Keratinocyte (primary cell): Measurements from ENCODE around the gene BCO2. TPM values are rescaled to one million over a fixed set of nuclear protein-coding genes. Genes with fewer than 3 reads are reported as not detected.
A peak's percentile ranks its signal among the peaks of the same experiment; 100 is the strongest.

Experiments used
- DNase-seq: peaks from one replicate; pipeline ENCODE4 v3.0.0-alpha.2; 2011; ENCODE audit warnings: low read depth, missing footprints, low spot score
- FAIRE-seq: peaks from 2 replicates; lab custom pipeline; 2011; peaks lifted over from hg19 to GRCh38; lab: Jason Lieb, UNC
- H2AFZ ChIP-seq: 2 replicates; pipeline ENCODE4 v1.6.0; 2012; ENCODE audit warnings: low read length, control low read depth, inconsistent platforms; ENCODE audit not compliant: control insufficient read depth
- H3K27ac ChIP-seq: 2 replicates; pipeline ENCODE4 v1.5.1; 2011; ENCODE audit warnings: low read length; ENCODE audit not compliant: control insufficient read depth, insufficient read depth
- H3K27me3 ChIP-seq: 3 replicates; pipeline ENCODE4 v1.6.0; 2011; ENCODE audit warnings: low read length; ENCODE audit not compliant: control insufficient read depth, insufficient read depth; ENCODE audit errors: extremely low read depth
- H3K36me3 ChIP-seq, 2 experiments: 2 replicates in 1 of 2; 3 replicates in 1 of 2; pipeline ENCODE4 v1.5.1; 2011; ENCODE audit warnings: low read length in 2 of 2, mild to moderate bottlenecking in 1 of 2; ENCODE audit not compliant: control insufficient read depth in 2 of 2, insufficient read depth in 2 of 2; ENCODE audit errors: extremely low read depth in 1 of 2
- H3K4me1 ChIP-seq: 3 replicates; pipeline ENCODE4 v1.5.1; 2011; ENCODE audit warnings: low read length; ENCODE audit not compliant: control insufficient read depth, insufficient read depth; ENCODE audit errors: extremely low read depth
- H3K4me2 ChIP-seq: 3 replicates; pipeline ENCODE4 v1.6.0; 2011; ENCODE audit warnings: low read depth, low read length; ENCODE audit not compliant: control insufficient read depth, insufficient read depth; ENCODE audit errors: extremely low read depth
- H3K4me3 ChIP-seq, 3 experiments: fragments of 200-600 bp in 1 of 3; sonication (generic) in 1 of 3; 2 replicates in 2 of 3; 3 replicates in 1 of 3; pipeline ENCODE4 v1.5.1; 2011 to 2016; ENCODE audit warnings: low read length in 3 of 3, mild to moderate bottlenecking in 3 of 3, control low read depth in 2 of 3, inconsistent platforms in 1 of 3, low read depth in 1 of 3, mixed read lengths in 1 of 3, mixed run types in 1 of 3, moderate library complexity in 1 of 3; ENCODE audit not compliant: control insufficient read depth in 2 of 3, insufficient read depth in 2 of 3; ENCODE audit errors: extremely low read depth in 1 of 3
- H3K79me2 ChIP-seq: 2 replicates; pipeline ENCODE4 v1.6.0; 2012; ENCODE audit warnings: low read length; ENCODE audit not compliant: control insufficient read depth, insufficient read depth
- H3K9ac ChIP-seq: 3 replicates; pipeline ENCODE4 v1.6.0; 2011; ENCODE audit warnings: low read length; ENCODE audit not compliant: control insufficient read depth, insufficient read depth; ENCODE audit errors: extremely low read depth
- H3K9me1 ChIP-seq: 3 replicates; pipeline ENCODE4 v1.6.0; 2011; ENCODE audit warnings: low read length; ENCODE audit not compliant: control insufficient read depth, insufficient read depth; ENCODE audit errors: extremely low read depth
- H3K9me3 ChIP-seq: 2 replicates; pipeline ENCODE4 v1.5.1; 2012; ENCODE audit warnings: low read depth, low read length; ENCODE audit not compliant: control insufficient read depth
- H4K20me1 ChIP-seq: 3 replicates; pipeline ENCODE4 v1.6.0; 2011; ENCODE audit warnings: low read length; ENCODE audit not compliant: control insufficient read depth, insufficient read depth; ENCODE audit errors: extremely low read depth
- CTCF ChIP-seq, 3 experiments: IDR thresholded peaks in 1 of 3; conservative IDR thresholded peaks in 1 of 3; optimal IDR thresholded peaks in 1 of 3; 2 replicates in 2 of 3; 3 replicates in 1 of 3; pipeline versions ENCODE3 to v1.5.1; 2011; ENCODE audit warnings: low read length in 3 of 3, mild to moderate bottlenecking in 3 of 3, moderate library complexity in 2 of 3, control low read depth in 1 of 3, inconsistent platforms in 1 of 3; ENCODE audit not compliant: insufficient read depth in 2 of 3; ENCODE audit errors: extremely low read depth in 1 of 3
- EZH2 ChIP-seq: IDR thresholded peaks from one replicate; pipeline ENCODE4 v1.6.1; 2012; ENCODE audit warnings: inconsistent platforms, mild to moderate bottlenecking, low read length, moderate library complexity
- dilution Hi-C: fragments of 300-500 bp; cut with MboI; formaldehyde crosslinking; loops from one replicate; pipeline ENCODE4 v1.7.0; 2020; ENCODE audit warnings: low sequenced_read_pairs; ENCODE audit not compliant: extremely low pct_ligation_motif_present
- polyA minus RNA-seq, 3 experiments: library from RNA; depleted of rRNA, polyadenylated mRNA; stranded (reverse); fragments of >200 nt; gene quantifications; 1 replicate in 1 of 3; 2 replicates in 1 of 3; 3 replicates in 1 of 3; pipeline ENCODE4 v1.2.3, GENCODE V29; 2011
- polyA plus RNA-seq, 5 experiments: library from polyadenylated mRNA; depleted of rRNA in 3 of 5; stranded (reverse) in 3 of 5; stranded (forward) in 1 of 5; unstranded in 1 of 5; fragments of >200 nt; gene quantifications; 1 replicate in 1 of 5; 2 replicates in 3 of 5; 3 replicates in 1 of 5; pipeline versions ENCODE4 v1.2.1 to v1.2.3, GENCODE V29; 2011 to 2012; ENCODE audit warnings: missing spikeins in 2 of 5, low read depth in 1 of 5, low replicate concordance in 1 of 5

Gene BCO2
- polyA plus RNA-seq (0.37 to 0.51 TPM (median 0.40 TPM) in 3 replicates), polyA minus RNA-seq (0.10 to 0.42 TPM in 2 of 3 replicates, not detected in the other)
- 43.7 TPM for polyA plus RNA-seq (2011; ENCODE audit: low read depth)
- 0.22 TPM in 1 of 2 replicates, not detected in the other for polyA plus RNA-seq (2011; cell fraction: cytosol; rRNA removed)
- 1.1 and 1.6 TPM in 2 replicates for polyA plus RNA-seq (2011; cell fraction: nucleus; rRNA removed)
- polyA plus RNA-seq (2012; ENCODE audit: low replicate concordance), result 0.45 and 22.2 TPM in 2 replicates
- polyA minus RNA-seq (2011; cell fraction: cytosol; rRNA and poly(A)+ RNA removed), result not detected
- polyA minus RNA-seq (2011; cell fraction: nucleus; rRNA and poly(A)+ RNA removed), result 0.95 and 1.1 TPM in 2 replicates

- Histone ChIP-seq H3K36me3 (no peaks in the 10 kb centered on the region), H3K79me2 (no peaks in the 10 kb centered on the region), H2AFZ (peak within 1 kb of the TSS; percentile 55), H3K4me3 (peak within 1 kb of the TSS in 2 of 3 experiments; percentile 29 to 53), H3K9ac (peak within 1 kb of the TSS; percentile 14), H4K20me1 (no peaks in the 10 kb centered on the region), H3K4me2 (peak within 1 kb of the TSS; percentile 74), H3K27me3 (no peaks in the 10 kb centered on the region), H3K4me1 (peaks cover 8% of the 10 kb centered on the region), H3K9me1 (no peaks in the 10 kb centered on the region), H3K27ac (no peak within 1 kb of the TSS), H3K9me3 (no peaks in the 10 kb centered on the region)
- FAIRE-seq (peak; percentile 78), DNase-seq (no peak)
- dilution Hi-C loops, result no loop called here
- TF ChIP-seq CTCF (optimal IDR thresholded peaks at IDR 0.05 in 1 of 3, IDR thresholded peaks at IDR 0.05 in 1 of 3, conservative IDR thresholded peaks at IDR 0.05 in 1 of 3; ENCODE audit: extremely low read depth in 1 of 3, insufficient read depth in 2 of 3, low read length in 3 of 3) (peak in 2 of 3 experiments; percentile 78 to 84), EZH2 (no peak)
Measured at GRCh38 chr11:112174789-112175598, at the start of gene BCO2. Gene BCO2, plus strand, starts transcription at chr11:112175512. Its CDS starts 90 bp downstream, at chr11:112175602.

GRCh38 chr11:112127056-112127455, 48.3 kb upstream of the BCO2 start:
- DNase-seq (no peak), FAIRE-seq (no peak)
- no peak overlapping the region for H2AFZ ChIP-seq
- no peak overlapping the region for H3K9ac ChIP-seq
- no peaks in the 10 kb centered on the region for H3K27me3 ChIP-seq
- H3K9me3 ChIP-seq, result no peaks in the 10 kb centered on the region
- H3K4me1 ChIP-seq, result peaks cover 32% of the 10 kb centered on the region
- H3K4me3 ChIP-seq, result no peak overlapping the region
- no peak overlapping the region for H3K27ac ChIP-seq
- H4K20me1 ChIP-seq, result no peaks in the 10 kb centered on the region
- TF ChIP-seq CTCF (optimal IDR thresholded peaks at IDR 0.05 in 1 of 3, IDR thresholded peaks at IDR 0.05 in 1 of 3, conservative IDR thresholded peaks at IDR 0.05 in 1 of 3; ENCODE audit: extremely low read depth in 1 of 3, insufficient read depth in 2 of 3, low read length in 3 of 3), result no peak
- no peak for TF ChIP-seq EZH2
- H3K79me2 ChIP-seq, result no peaks in the 10 kb centered on the region
- no peaks in the 10 kb centered on the region for H3K36me3 ChIP-seq
- dilution Hi-C loops, result no loop called here
- no peak overlapping the region for H3K4me2 ChIP-seq
- H3K9me1 ChIP-seq, result peaks cover 3% of the 10 kb centered on the region
